Epithelial cell of proximal tubule (primary cell): ENCODE results near the gene TEX52. TPM values are rescaled to one million over a fixed set of nuclear protein-coding genes. Genes with fewer than 3 reads are reported as not detected.

ENCODE experiments used
- DNase-seq: peaks from one replicate; pipeline ENCODE4 v3.0.0-alpha.2; 2011; ENCODE audit warnings: low read depth
- H3K4me3 ChIP-seq: 2 replicates; pipeline ENCODE4 v1.5.1; 2011; ENCODE audit warnings: low read depth, mild to moderate bottlenecking, low read length
- CTCF ChIP-seq: conservative IDR thresholded peaks from 2 replicates; pipeline ENCODE4 v1.5.1; 2012; ENCODE audit warnings: low read depth, mild to moderate bottlenecking, low read length
- total RNA-seq: library from RNA; depleted of rRNA; stranded (reverse); fragments of >200 nt; gene quantifications from 2 replicates; pipeline ENCODE4 v1.2.3, GENCODE V29; 2015

TEX52 gene
- total RNA-seq, 1 donor from 2014 or later, result not detected

- no peak for DNase-seq
- H3K4me3 ChIP-seq, result no peak overlapping the region
- no peak for TF ChIP-seq CTCF
Observed at GRCh38 chr12:2832550-2833127, 24.2 kb downstream of the TEX52 start.

DNA sequence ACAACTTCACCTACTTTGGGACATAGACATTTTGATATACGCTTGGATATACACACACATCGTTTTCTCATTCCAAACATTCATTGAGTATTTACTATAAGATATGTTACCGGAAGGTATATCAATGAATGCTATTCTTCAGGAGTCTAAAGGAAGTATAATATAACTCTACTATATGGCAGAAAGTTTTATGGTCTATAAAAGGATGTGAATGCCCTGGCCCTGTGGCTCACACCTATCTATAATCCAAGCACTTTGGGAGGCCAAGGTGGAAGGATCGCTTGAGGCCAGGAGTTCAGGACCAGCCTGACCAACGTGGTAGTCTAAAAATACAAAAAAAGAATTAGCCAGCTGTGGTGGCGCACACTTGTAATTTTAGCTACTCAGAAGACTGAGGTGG lies 27.6 kb downstream of the TEX52 start:
- TF ChIP-seq CTCF, result no peak

DNA sequence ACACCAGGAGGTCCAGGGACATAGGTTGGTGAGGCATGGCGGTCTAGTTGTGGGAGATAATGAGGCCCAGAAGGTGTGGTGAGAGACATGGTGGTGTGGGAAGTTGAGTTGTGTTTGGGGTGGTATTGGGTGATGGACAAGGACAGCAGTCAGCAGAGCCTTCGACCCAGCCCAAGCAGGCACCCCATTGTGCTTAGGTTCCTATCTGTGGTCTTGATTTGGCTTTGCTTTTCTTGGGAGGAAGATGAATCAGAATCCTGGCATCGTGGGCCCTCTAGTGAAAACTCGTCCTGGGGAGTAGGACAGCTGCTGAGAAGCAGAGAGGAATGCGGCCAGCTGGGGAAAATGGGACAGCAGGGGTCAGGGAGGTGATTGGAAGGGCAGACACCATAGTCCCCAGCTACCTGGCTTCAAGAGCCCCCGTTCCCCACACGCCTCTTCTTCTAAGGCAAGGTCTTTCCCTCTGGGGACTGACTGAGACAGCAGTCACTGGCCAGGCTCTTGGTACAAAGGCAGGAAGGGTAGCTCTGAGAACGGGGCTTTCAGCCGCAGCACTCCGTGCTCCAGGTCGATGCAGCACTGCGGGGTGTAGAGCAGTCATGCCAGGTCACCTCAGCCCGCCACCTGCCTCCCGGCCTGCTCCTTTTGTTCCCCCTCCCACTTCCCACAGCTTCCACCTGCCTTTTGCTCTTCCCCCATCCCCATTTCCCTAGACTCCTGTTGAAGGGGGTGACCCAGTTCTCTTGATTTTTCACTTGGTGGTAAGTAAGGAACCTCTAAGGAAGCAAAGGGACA lies 29.9 kb downstream of the TEX52 start:
- no peak for TF ChIP-seq CTCF
- DNase-seq, result no peak

More for the DNA sequence above, 27.6 kb downstream of the TEX52 start:
- no peak for DNase-seq
- H3K4me3 ChIP-seq, result no peak overlapping the region

GRCh38 chr12:2826036-2826435 lies 30.8 kb downstream of the TEX52 start:
- no peak overlapping the region for H3K4me3 ChIP-seq
- DNase-seq, result no peak
- TF ChIP-seq CTCF, result no peak

More for the DNA sequence above, 29.9 kb downstream of the TEX52 start:
- no peak overlapping the region for H3K4me3 ChIP-seq

GRCh38 chr12:2825132-2825531 lies 31.7 kb downstream of the TEX52 start:
- no peak for TF ChIP-seq CTCF
- H3K4me3 ChIP-seq, result no peak overlapping the region
- DNase-seq, result no peak

DNA sequence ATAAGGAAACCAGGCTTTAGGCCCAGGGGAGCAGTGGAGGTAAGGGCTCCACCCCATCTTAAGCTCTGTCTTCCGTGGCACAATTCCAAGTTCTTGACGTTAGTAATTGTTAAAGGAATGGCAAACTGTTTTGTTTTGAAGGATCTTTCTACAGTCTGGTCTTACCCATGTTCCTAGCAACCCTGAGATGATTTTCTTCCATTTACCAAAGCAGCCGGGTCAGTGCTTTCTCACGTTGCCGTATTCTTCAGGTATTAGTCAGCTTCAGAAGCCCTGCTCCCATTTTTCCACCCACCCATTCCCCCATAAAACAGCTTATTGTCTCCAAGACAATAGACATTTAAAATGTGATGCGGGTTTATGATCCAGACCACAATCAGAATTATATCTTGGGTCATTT lies 32.3 kb downstream of the TEX52 start:
- no peak overlapping the region for H3K4me3 ChIP-seq
- no peak for TF ChIP-seq CTCF
- DNase-seq, result no peak
